Keratinocyte (primary cell): ENCODE results near the gene LDB1.

Source experiments
- CTCF ChIP-seq, 3 experiments: IDR thresholded peaks in 1 of 3; conservative IDR thresholded peaks in 1 of 3; optimal IDR thresholded peaks in 1 of 3; 2 replicates in 2 of 3; 3 replicates in 1 of 3; pipeline versions ENCODE3 to v1.5.1; 2011; ENCODE audit warnings: low read length in 3 of 3, mild to moderate bottlenecking in 3 of 3, moderate library complexity in 2 of 3, control low read depth in 1 of 3, inconsistent platforms in 1 of 3; ENCODE audit not compliant: insufficient read depth in 2 of 3; ENCODE audit errors: extremely low read depth in 1 of 3
- EZH2 ChIP-seq: IDR thresholded peaks from one replicate; pipeline ENCODE4 v1.6.1; 2012; ENCODE audit warnings: inconsistent platforms, mild to moderate bottlenecking, low read length, moderate library complexity

DNA sequence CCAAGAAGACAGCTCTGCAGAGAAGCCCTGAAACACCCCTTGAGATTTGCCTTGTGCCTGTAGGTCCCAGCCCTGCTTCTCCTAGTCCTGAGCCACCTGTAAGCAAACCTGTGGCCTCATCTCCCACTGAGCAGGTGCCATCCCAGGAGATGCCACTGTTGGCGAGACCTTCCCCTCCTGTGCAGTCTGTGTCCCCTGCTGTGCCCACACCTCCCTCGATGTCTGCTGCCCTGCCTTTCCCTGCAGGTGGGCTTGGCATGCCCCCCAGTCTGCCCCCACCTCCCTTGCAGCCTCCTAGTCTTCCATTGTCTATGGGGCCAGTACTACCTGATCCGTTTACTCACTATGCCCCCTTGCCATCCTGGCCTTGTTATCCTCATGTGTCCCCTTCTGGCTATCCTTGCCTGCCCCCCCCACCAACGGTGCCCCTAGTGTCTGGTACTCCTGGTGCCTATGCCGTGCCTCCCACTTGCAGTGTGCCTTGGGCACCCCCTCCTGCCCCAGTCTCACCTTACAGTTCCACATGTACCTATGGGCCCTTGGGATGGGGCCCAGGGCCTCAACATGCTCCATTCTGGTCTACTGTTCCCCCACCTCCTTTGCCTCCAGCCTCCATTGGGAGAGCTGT is 20.9 kb upstream of the LDB1 start:
- TF ChIP-seq CTCF (optimal IDR thresholded peaks at IDR 0.05 in 1 of 3, IDR thresholded peaks at IDR 0.05 in 1 of 3, conservative IDR thresholded peaks at IDR 0.05 in 1 of 3; ENCODE audit: extremely low read depth in 1 of 3, insufficient read depth in 2 of 3, low read length in 3 of 3), result no peak
- TF ChIP-seq EZH2, result no peak
